ENCODE measurements around the gene TOP1. TPM values are rescaled to one million over a fixed set of nuclear protein-coding genes. Genes with fewer than 3 reads are reported as not detected.

TOP1 gene
- total RNA-seq, 1 experiment from 2014 or later, result 129 TPM

DNA sequence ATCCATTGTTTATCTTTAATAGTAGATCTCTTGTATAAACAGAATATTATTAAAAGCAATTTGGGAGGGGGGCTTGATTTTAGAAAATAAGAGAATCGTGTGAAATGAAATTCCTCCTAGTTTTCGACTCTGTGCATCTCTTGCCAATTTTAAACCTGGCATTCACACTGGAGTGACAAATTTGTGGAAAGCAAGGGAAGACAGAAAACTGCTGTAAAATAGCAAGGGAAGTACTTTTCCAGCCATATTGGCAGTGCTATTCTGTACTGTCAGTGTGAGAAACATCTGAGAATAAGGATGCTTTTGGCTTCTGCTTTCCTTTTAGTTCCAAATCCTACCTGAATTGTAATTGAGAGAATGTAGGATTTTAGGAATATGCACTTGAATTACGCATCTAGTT is 40.2 kb downstream of the TOP1 start:
- Mint-ChIP-seq H3K27ac (ENCODE audit: unreplicated experiment) (no peak overlapping the region), H3K4me1 (ENCODE audit: low read depth, unreplicated experiment) (peaks cover 65% of the 10 kb centered on the region), H3K27me3 (ENCODE audit: unreplicated experiment) (no peaks in the 10 kb centered on the region), H3K4me3 (ENCODE audit: low read depth, unreplicated experiment) (no peak overlapping the region), H3K9me3 (ENCODE audit: low read depth, unreplicated experiment) (no peaks in the 10 kb centered on the region), H3K36me3 (ENCODE audit: insufficient read depth, unreplicated experiment) (peaks cover 30% of the 10 kb centered on the region)
- DNase-seq, result no peak
- no peak for TF ChIP-seq CTCF (IDR thresholded peaks at IDR 0.05; ENCODE audit: unreplicated experiment)
- CTCF ChIA-PET, result interaction anchor here (3.2 kb wide), 1 partner anchor 78 kb away, joined by 10 read pairs; no protein-coding TSS in a partner anchor
- intact Hi-C loops (cut with micrococcal nuclease; ENCODE audit: unreplicated experiment), result no loop called here
- BruUV-seq (replicated peaks), result no TSS peak

DNA sequence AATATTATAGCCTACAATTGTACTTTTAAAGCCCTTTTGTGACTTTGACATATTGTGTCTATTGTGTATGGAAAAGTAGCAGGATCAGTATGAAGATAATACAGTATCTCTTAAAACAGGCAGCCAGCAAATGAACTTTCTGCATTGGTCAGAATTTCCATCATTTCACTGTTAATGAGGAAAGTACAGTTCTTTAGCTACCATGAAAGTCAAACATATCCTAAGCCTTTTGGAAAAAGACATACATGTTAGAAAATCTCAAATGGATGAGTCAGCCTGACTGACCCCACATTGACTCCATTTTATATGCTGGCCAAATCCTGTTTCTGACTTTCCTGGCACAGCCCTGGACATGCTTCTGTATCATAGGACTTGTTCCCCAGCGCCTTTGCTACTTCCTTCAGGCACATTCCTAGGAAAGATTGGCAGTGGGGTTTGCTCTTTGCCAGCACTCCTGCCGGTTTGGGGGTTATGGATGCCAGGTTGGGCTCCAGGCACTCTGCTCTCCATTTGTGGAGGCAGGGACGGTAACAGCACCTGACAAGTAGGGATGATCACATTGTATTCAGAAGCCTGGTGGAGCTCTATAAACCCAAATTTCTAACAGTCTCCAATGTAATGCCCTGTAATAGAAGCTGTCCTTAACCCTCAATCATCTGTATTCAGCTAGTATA is 43.7 kb downstream of the TOP1 start:
- intact Hi-C loops (cut with micrococcal nuclease; ENCODE audit: unreplicated experiment), result loop anchor here (2.0 kb wide), 1 partner anchor 34 kb away; no protein-coding TSS in a partner anchor
- CTCF ChIA-PET, result interaction anchor here (0.6 to 1.4 kb wide), 3 partner anchors 13 to 82 kb away, joined by 5 to 7 read pairs (median 5); no protein-coding TSS in a partner anchor
- H3K36me3 Mint-ChIP-seq (ENCODE audit: insufficient read depth, unreplicated experiment), result peaks cover 13% of the 10 kb centered on the region
- TF ChIP-seq CTCF (IDR thresholded peaks at IDR 0.05; ENCODE audit: unreplicated experiment), result no peak
- H3K4me3 Mint-ChIP-seq (ENCODE audit: low read depth, unreplicated experiment), result no peak overlapping the region
- DNase-seq, result peak; percentile 52
- no TSS peak for BruUV-seq (replicated peaks)
- no peaks in the 10 kb centered on the region for H3K9me3 Mint-ChIP-seq (ENCODE audit: low read depth, unreplicated experiment)
- H3K27me3 Mint-ChIP-seq (ENCODE audit: unreplicated experiment), result no peaks in the 10 kb centered on the region
- peaks cover 63% of the 10 kb centered on the region for H3K4me1 Mint-ChIP-seq (ENCODE audit: low read depth, unreplicated experiment)
- peak overlapping the region; percentile 14 for H3K27ac Mint-ChIP-seq (ENCODE audit: unreplicated experiment)

DNA sequence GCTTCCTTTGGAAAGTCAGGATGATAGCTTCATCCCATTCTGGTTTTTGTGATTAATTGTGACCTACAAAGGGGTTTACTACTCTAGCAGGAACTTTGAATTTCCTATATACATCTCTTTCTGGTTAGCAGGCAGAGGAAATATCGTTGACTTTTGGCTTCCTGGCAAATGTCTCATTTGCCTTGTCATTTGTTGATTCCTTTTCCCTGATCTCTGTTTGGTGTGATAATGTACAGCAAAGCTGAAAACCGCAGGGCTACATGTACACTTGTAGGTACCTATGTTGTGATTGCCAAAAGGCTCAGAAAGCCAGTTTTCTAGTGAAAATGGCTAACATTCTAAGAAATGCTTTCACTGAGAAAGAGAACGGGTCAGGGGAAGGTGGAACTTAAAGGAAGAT is 44.3 kb downstream of the TOP1 start:
- Mint-ChIP-seq H3K27ac (ENCODE audit: unreplicated experiment) (peak overlapping the region; percentile 14), H3K4me1 (ENCODE audit: low read depth, unreplicated experiment) (peaks cover 69% of the 10 kb centered on the region), H3K9me3 (ENCODE audit: low read depth, unreplicated experiment) (no peaks in the 10 kb centered on the region), H3K4me3 (ENCODE audit: low read depth, unreplicated experiment) (no peak overlapping the region), H3K27me3 (ENCODE audit: unreplicated experiment) (no peaks in the 10 kb centered on the region), H3K36me3 (ENCODE audit: insufficient read depth, unreplicated experiment) (peaks cover 19% of the 10 kb centered on the region)
- CTCF ChIA-PET, result interaction anchor here (1.4 kb wide), 1 partner anchor 82 kb away, joined by 5 read pairs; no protein-coding TSS in a partner anchor
- no peak for DNase-seq
- TF ChIP-seq CTCF (IDR thresholded peaks at IDR 0.05; ENCODE audit: unreplicated experiment), result no peak
- BruUV-seq (replicated peaks), result no TSS peak
- intact Hi-C loops (cut with micrococcal nuclease; ENCODE audit: unreplicated experiment), result loop anchor here (2.0 kb wide), 1 partner anchor 34 kb away; no protein-coding TSS in a partner anchor

DNA sequence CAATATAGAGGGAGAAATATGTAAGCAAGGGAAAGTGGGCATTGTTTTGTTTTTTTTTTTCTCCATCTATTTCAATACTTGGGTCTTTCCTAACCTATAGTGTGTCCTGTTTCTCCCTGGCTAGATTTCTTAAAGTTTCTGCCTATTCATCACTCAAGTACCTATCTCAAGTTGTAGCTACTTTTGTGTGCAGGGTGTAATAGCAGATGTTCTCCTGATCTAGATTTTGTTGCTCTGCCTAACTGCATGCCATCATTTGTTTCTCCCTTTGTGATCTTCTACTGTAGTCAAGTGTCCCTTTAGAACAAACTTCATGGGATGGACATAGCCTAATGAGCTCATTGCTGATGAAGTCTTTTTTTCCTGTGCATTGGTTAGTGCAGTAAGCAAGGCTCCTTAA is 45.8 kb downstream of the TOP1 start:
- Mint-ChIP-seq H3K27ac (ENCODE audit: unreplicated experiment) (no peak overlapping the region), H3K9me3 (ENCODE audit: low read depth, unreplicated experiment) (no peaks in the 10 kb centered on the region), H3K36me3 (ENCODE audit: insufficient read depth, unreplicated experiment) (peaks cover 30% of the 10 kb centered on the region), H3K4me3 (ENCODE audit: low read depth, unreplicated experiment) (no peak overlapping the region), H3K4me1 (ENCODE audit: low read depth, unreplicated experiment) (peaks cover 77% of the 10 kb centered on the region), H3K27me3 (ENCODE audit: unreplicated experiment) (no peaks in the 10 kb centered on the region)
- intact Hi-C loops (cut with micrococcal nuclease; ENCODE audit: unreplicated experiment), result no loop called here
- BruUV-seq (replicated peaks), result no TSS peak
- TF ChIP-seq CTCF (IDR thresholded peaks at IDR 0.05; ENCODE audit: unreplicated experiment), result no peak
- no peak for DNase-seq
- CTCF ChIA-PET, result interaction anchor here (3.3 kb wide), 1 partner anchor 84 kb away, joined by 17 read pairs; no protein-coding TSS in a partner anchor

All from Calu3 (cell line).